ENCODE measurements around the gene MT1H. TPM values are rescaled to one million over a fixed set of nuclear protein-coding genes. Genes with fewer than 3 reads are reported as not detected.

Gene MT1H
- total RNA-seq, 4 donors from 2014 or later = 45.4 to 179 (median 62.8) TPM; not detected in 1

DNA sequence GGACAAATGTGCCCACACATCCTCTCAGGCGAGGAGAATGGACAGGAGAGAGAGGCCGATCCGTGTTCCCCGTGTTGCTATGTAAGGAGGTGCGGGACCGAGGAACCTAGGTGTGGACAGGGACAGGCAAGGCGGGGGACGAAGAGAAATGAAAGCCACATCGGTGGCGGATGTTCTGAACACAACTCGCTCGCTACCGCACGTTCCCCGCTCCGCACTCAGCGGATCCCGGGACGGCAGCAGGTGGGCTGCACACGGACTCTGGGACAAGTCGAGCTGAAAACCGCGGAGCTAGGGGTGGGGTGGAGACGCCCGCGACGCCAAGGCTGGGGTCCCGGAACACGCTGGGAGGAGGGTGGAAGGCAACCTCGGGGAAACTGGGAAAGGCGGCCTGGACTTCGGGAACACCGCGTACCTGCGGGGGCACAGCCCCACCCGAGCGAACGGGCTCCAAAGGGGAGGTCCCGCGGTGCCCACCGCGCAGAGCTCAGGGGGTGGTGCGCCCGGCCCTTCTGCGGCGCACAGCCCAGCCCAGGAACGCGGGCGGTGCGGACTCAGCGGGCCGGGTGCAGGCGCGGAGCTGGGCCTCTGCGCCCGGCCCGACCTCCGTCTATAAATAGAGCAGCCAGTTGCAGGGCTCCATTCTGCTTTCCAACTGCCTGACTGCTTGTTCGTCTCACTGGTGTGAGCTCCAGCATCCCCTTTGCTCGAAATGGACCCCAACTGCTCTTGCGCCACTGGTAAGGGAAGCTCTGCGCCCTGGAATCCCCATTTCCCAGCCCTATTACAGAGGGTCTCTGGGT, 44.3 kb upstream of the MT1H start, which contains the start of gene MT1E:
TSS of gene MT1E (plus strand) at position 642 of the 803 bp plus-strand sequence. CDS start at position 713, 71 bp downstream.
- TF ChIP-seq POLR2A (IDR thresholded peaks at IDR 0.05) (peak; percentile 93 to 98), CTCF (IDR thresholded peaks at IDR 0.05) (peak in 2 of 6 experiments; percentile 1 to 16)

GRCh38 chr16:56625943-56626654, 43.5 kb upstream of the MT1H start:
- intact Hi-C loops (cut with DNase I) = no loop called here
- DNase-seq = peak; percentile 54 to 59
- Histone ChIP-seq H3K9me3 (no peaks in the 10 kb centered on the region), H3K27ac (peak overlapping the region; percentile 86 to 95 (median 93)), H3K36me3 (no peaks in the 10 kb centered on the region), H3K27me3 (no peaks in the 10 kb centered on the region), H3K4me1 (peaks cover 0 to 7% of the 10 kb centered on the region in 2 donors), H3K4me3 (replicated peaks in 1 of 3) (peak overlapping the region; percentile 59 to 80 (median 70))
- 34 to 41% methylated on average over 12 to 16 of the region's 16 CpGs for WGBS, 2 donors
- no peak for TF ChIP-seq POLR2A (IDR thresholded peaks at IDR 0.05)
- no peak for TF ChIP-seq CTCF (IDR thresholded peaks at IDR 0.05)

More for the DNA sequence above, 44.3 kb upstream of the MT1H start, which contains the start of gene MT1E:
- intact Hi-C loops (cut with DNase I) = no loop called here
- peaks cover 0 to 7% of the 10 kb centered on the region in 2 donors for H3K4me1 ChIP-seq
- WGBS, 2 donors = 2 to 4% methylated on average over 29 to 41 of the region's 62 CpGs
- H3K36me3 ChIP-seq = no peaks in the 10 kb centered on the region
- no peaks in the 10 kb centered on the region for H3K9me3 ChIP-seq
- peak; percentile 86 to 88 for DNase-seq
- H3K27me3 ChIP-seq = no peaks in the 10 kb centered on the region
- H3K4me3 ChIP-seq (replicated peaks in 1 of 3) = peak within 1 kb of the TSS; percentile 59 to 80 (median 70)
- peak within 1 kb of the TSS; percentile 86 to 95 (median 93) for H3K27ac ChIP-seq

DNA sequence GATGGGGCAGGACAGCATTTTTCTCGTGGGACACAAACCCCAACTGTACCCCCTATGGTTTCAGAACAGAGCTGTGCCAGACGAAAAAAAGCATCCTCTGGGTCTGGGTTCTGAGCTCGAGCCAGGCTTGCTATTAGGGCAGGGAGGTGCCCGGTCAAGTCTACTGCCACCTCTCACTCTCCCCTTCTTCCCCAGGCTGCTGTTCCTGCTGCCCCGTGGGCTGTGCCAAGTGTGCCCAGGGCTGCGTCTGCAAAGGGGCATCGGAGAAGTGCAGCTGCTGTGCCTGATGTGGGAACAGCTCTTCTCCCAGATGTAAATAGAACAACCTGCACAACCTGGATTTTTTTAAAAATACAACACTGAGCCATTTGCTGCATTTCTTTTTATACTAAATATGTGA, 42.9 kb upstream of the MT1H start:
- TF ChIP-seq CTCF (IDR thresholded peaks at IDR 0.05) (no peak), POLR2A (IDR thresholded peaks at IDR 0.05) (no peak)
- Histone ChIP-seq H3K4me3 (replicated peaks in 1 of 3) (peak overlapping the region in 2 of 3 donors; percentile 59 to 70), H3K4me1 (peaks cover 0 to 7% of the 10 kb centered on the region in 2 donors), H3K9me3 (no peaks in the 10 kb centered on the region), H3K27ac (peak overlapping the region; percentile 86 to 95 (median 93)), H3K36me3 (no peaks in the 10 kb centered on the region), H3K27me3 (no peaks in the 10 kb centered on the region)
- intact Hi-C loops (cut with DNase I) = no loop called here
- 58 to 72% methylated on average over 7 of the region's 7 CpGs for WGBS, 2 donors
- DNase-seq = no peak

- no peak overlapping the region for H3K4me3 ChIP-seq (replicated peaks in 1 of 3)
- peak in 1 of 2 donors; percentile 30 for DNase-seq
- peaks cover 0 to 10% of the 10 kb centered on the region in 2 donors for H3K4me1 ChIP-seq
- intact Hi-C loops (cut with DNase I) = no loop called here
- TF ChIP-seq POLR2A (IDR thresholded peaks at IDR 0.05) = no peak
- no peak for TF ChIP-seq CTCF (IDR thresholded peaks at IDR 0.05)
- 61 to 70% methylated on average over 9 of the region's 9 CpGs for WGBS, 2 donors
- H3K9me3 ChIP-seq = no peaks in the 10 kb centered on the region
- H3K36me3 ChIP-seq = no peaks in the 10 kb centered on the region
- H3K27me3 ChIP-seq = no peaks in the 10 kb centered on the region
- H3K27ac ChIP-seq = peak overlapping the region; percentile 28 to 95 (median 58)
Observed at GRCh38 chr16:56628486-56629350, 40.9 kb upstream of the MT1H start.
